ENCODE data around the gene C1QTNF8.

C1QTNF8 gene

GRCh38 chr16:1125471-1125870, 29.4 kb upstream of the C1QTNF8 start:
- no peak overlapping the region for H3K4me2 ChIP-seq (ENCODE audit: low read length)
- peaks cover 4% of the 10 kb centered on the region for H3K27me3 ChIP-seq (ENCODE audit: control insufficient read depth, insufficient read depth, low read length)
- H3K4me1 ChIP-seq (ENCODE audit: control insufficient read depth, insufficient read depth, low read length) = no peaks in the 10 kb centered on the region
- H3K9ac ChIP-seq (ENCODE audit: low read depth, low read length) = no peak overlapping the region
- H3K36me3 ChIP-seq (ENCODE audit: insufficient read depth, low read length) = no peaks in the 10 kb centered on the region
- no peaks in the 10 kb centered on the region for H3K9me3 ChIP-seq (replicated peaks; ENCODE audit: low read length)
- H3K4me3 ChIP-seq (ENCODE audit: low read length) = no peak overlapping the region

DNA sequence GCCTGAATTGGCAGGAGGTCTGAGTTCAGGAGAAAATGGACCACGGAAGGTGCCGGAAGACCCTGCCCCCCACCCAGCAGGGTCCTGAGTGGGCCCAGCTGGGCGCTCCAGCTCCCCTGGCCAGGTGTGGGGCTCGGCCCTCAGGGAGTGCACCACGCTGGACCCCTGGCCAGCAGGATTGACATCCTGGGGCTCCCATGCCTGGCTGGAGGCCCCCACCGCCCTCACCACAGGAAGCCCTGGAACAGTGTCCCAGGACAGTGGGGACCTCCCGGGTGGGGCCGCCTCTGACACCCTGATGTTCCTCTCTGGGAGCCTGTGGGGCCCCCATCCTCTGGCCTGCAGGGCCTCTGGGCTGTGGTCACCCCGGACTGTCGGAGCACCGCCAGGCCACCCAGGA, 28.8 kb upstream of the C1QTNF8 start:
- Histone ChIP-seq H3K4me3 (ENCODE audit: low read length) (no peak overlapping the region), H3K27me3 (ENCODE audit: control insufficient read depth, insufficient read depth, low read length) (peaks cover 9% of the 10 kb centered on the region), H3K4me1 (ENCODE audit: control insufficient read depth, insufficient read depth, low read length) (no peaks in the 10 kb centered on the region), H3K36me3 (ENCODE audit: insufficient read depth, low read length) (no peaks in the 10 kb centered on the region), H3K9me3 (replicated peaks; ENCODE audit: low read length) (no peaks in the 10 kb centered on the region), H3K4me2 (ENCODE audit: low read length) (no peak overlapping the region), H3K9ac (ENCODE audit: low read depth, low read length) (no peak overlapping the region)

GRCh38 chr16:1124291-1124690, 28.2 kb upstream of the C1QTNF8 start:
- H3K4me1 ChIP-seq (ENCODE audit: control insufficient read depth, insufficient read depth, low read length) = no peaks in the 10 kb centered on the region
- H3K36me3 ChIP-seq (ENCODE audit: insufficient read depth, low read length) = no peaks in the 10 kb centered on the region
- no peak overlapping the region for H3K4me3 ChIP-seq (ENCODE audit: low read length)
- peaks cover 10% of the 10 kb centered on the region for H3K27me3 ChIP-seq (ENCODE audit: control insufficient read depth, insufficient read depth, low read length)
- H3K4me2 ChIP-seq (ENCODE audit: low read length) = no peak overlapping the region
- H3K9me3 ChIP-seq (replicated peaks; ENCODE audit: low read length) = no peaks in the 10 kb centered on the region
- no peak overlapping the region for H3K9ac ChIP-seq (ENCODE audit: low read depth, low read length)

DNA sequence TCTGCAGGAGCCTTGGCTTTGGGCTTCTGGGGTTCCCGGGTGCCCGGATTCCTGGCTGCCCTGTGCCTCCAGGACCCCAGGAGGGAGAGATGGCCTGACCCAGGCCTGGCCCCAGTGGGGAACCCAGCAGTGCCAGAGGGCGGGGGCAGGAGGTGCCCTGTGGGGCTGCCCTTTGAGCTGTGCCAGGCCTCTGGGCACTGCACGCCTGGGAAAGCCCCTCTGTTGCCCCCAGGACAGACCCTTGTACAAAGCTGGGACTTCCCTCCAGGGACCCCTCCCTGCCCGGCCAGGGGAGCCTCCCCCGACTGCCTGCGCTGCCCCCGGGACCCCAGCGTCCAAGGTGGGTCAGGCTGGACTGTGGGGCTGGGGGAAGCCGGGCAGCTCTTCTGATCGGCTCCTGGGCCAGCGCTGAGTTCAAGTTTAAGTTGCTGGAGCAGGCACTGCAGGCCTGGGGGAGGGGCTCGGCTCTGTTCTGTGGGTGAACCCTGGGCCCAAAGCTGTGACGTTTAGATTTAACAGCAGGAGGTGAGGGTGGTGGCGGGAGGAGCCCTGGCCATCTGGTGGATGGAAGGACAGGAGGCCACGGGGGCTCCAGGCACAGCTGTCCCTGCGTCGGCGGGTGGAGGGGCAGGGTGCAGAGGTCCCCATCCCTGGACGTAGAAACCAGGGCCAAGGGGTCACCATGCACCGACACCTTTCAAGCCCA, 27.6 kb upstream of the C1QTNF8 start:
- Histone ChIP-seq H3K36me3 (ENCODE audit: insufficient read depth, low read length) (no peaks in the 10 kb centered on the region), H3K9me3 (replicated peaks; ENCODE audit: low read length) (no peaks in the 10 kb centered on the region), H3K4me3 (ENCODE audit: low read length) (no peak overlapping the region), H3K9ac (ENCODE audit: low read depth, low read length) (no peak overlapping the region), H3K4me1 (ENCODE audit: control insufficient read depth, insufficient read depth, low read length) (no peaks in the 10 kb centered on the region), H3K4me2 (ENCODE audit: low read length) (no peak overlapping the region), H3K27me3 (ENCODE audit: control insufficient read depth, insufficient read depth, low read length) (peaks cover 13% of the 10 kb centered on the region)

DNA sequence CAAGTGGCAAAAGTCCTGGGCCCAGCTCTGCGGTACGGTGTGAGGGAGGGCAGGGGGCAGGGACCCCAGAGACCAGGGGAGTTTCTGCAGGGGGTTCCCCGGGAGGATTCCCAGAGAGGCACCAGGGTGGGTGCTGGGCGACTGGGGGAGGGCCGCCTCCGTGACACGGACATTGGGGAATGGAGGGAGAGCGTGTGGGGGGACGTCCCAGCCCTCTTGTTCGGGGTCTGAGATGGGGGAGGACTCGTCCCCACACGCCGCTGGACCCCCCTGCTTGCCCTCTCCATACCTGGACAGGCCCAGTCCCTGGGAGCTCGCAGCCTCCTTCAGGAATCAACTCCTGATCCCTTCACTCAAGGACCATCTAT, 26.3 kb upstream of the C1QTNF8 start:
- Histone ChIP-seq H3K4me3 (ENCODE audit: low read length) (no peak overlapping the region), H3K27me3 (ENCODE audit: control insufficient read depth, insufficient read depth, low read length) (peaks cover 21% of the 10 kb centered on the region), H3K4me1 (ENCODE audit: control insufficient read depth, insufficient read depth, low read length) (no peaks in the 10 kb centered on the region), H3K9me3 (replicated peaks; ENCODE audit: low read length) (no peaks in the 10 kb centered on the region), H3K36me3 (ENCODE audit: insufficient read depth, low read length) (no peaks in the 10 kb centered on the region), H3K4me2 (ENCODE audit: low read length) (no peak overlapping the region), H3K9ac (ENCODE audit: low read depth, low read length) (no peak overlapping the region)

DNA sequence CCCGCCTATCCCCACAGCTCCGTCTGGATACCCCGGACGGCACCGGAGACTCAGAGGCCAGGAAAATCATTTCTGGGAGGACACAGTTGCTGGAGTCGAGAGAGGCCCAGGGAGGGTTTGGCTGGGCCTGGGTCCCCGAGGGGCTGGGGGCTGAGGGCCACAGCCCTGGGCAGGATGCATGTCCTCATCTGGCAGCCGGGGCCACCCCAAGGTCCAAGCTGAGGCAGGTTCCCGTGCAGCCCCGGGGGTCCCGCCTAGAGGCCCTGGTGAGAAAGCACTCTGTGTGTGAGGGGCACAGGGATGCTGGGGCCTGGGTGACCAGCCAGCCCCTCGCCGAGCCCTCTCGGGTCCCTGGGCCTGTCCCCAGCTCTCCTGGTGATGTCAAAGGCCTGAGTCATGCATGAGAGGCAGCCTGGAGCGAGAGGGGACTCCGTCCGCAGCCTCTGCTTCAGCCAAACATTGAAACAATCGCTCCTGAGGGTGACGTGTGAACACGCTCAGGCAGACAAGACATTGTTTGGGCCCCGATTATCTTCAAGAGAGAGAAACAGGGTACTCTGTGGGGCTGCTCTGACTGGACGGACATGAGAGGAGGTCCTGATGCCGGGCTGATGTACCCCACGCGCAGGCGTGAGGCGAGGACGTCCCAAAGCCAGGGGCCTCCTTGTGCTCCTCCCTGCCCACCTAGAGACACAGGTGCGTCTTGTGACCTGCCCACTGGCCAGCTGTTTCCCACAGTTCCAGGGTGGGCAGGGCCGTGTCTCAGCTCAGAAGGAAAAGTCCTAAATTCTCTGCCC, 25.8 kb upstream of the C1QTNF8 start:
- Histone ChIP-seq H3K9me3 (replicated peaks; ENCODE audit: low read length) (no peaks in the 10 kb centered on the region), H3K4me2 (ENCODE audit: low read length) (no peak overlapping the region), H3K4me3 (ENCODE audit: low read length) (no peak overlapping the region), H3K36me3 (ENCODE audit: insufficient read depth, low read length) (no peaks in the 10 kb centered on the region), H3K4me1 (ENCODE audit: control insufficient read depth, insufficient read depth, low read length) (no peaks in the 10 kb centered on the region), H3K27me3 (ENCODE audit: control insufficient read depth, insufficient read depth, low read length) (peaks cover 23% of the 10 kb centered on the region), H3K9ac (ENCODE audit: low read depth, low read length) (no peak overlapping the region)

DNA sequence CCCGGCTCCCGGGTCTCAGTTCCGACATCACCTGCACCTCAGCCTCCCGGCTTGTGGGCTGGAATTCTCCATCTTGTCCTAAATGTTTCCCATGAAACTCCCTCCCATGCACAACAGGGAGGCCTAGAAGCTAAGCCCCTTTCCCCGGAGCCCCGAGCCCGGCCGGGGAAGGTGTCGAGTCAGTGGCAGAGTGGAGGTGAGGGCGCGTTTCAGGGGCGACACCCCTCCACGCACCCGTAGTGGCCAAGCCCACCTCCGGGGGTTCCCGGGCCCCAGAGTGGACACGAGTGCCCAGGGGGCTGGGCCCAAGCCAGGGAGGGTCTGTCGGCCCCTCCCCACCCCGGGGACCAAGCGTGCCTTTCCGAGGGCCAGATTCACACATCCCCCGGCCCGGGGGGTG, 25.0 kb upstream of the C1QTNF8 start:
- Histone ChIP-seq H3K27me3 (ENCODE audit: control insufficient read depth, insufficient read depth, low read length) (peaks cover 23% of the 10 kb centered on the region), H3K9me3 (replicated peaks; ENCODE audit: low read length) (no peaks in the 10 kb centered on the region), H3K9ac (ENCODE audit: low read depth, low read length) (no peak overlapping the region), H3K4me1 (ENCODE audit: control insufficient read depth, insufficient read depth, low read length) (no peaks in the 10 kb centered on the region), H3K36me3 (ENCODE audit: insufficient read depth, low read length) (no peaks in the 10 kb centered on the region), H3K4me3 (ENCODE audit: low read length) (no peak overlapping the region), H3K4me2 (ENCODE audit: low read length) (no peak overlapping the region)

DNA sequence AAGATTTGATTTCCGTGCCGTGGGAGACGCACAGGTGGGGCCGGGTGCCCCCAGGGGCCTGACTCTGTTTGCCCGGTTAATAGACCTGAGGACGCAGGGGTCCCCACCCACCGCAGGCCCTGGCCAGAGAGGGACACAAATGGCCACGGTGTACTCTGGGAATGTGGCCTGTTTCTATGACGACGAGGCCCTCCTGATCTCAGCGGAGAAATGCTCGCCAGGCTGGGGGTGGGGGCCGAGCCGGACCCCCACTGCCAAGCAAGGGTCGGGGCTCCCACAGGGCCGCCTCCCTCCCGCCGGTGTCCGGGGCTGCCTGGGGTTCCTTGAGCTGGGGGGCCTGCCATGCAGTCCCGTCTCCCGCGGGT, 24.5 kb upstream of the C1QTNF8 start:
- no peak overlapping the region for H3K9ac ChIP-seq (ENCODE audit: low read depth, low read length)
- H3K4me1 ChIP-seq (ENCODE audit: control insufficient read depth, insufficient read depth, low read length) = no peaks in the 10 kb centered on the region
- H3K27me3 ChIP-seq (ENCODE audit: control insufficient read depth, insufficient read depth, low read length) = peaks cover 23% of the 10 kb centered on the region
- no peak overlapping the region for H3K4me3 ChIP-seq (ENCODE audit: low read length)
- no peaks in the 10 kb centered on the region for H3K9me3 ChIP-seq (replicated peaks; ENCODE audit: low read length)
- no peaks in the 10 kb centered on the region for H3K36me3 ChIP-seq (ENCODE audit: insufficient read depth, low read length)
- no peak overlapping the region for H3K4me2 ChIP-seq (ENCODE audit: low read length)

DNA sequence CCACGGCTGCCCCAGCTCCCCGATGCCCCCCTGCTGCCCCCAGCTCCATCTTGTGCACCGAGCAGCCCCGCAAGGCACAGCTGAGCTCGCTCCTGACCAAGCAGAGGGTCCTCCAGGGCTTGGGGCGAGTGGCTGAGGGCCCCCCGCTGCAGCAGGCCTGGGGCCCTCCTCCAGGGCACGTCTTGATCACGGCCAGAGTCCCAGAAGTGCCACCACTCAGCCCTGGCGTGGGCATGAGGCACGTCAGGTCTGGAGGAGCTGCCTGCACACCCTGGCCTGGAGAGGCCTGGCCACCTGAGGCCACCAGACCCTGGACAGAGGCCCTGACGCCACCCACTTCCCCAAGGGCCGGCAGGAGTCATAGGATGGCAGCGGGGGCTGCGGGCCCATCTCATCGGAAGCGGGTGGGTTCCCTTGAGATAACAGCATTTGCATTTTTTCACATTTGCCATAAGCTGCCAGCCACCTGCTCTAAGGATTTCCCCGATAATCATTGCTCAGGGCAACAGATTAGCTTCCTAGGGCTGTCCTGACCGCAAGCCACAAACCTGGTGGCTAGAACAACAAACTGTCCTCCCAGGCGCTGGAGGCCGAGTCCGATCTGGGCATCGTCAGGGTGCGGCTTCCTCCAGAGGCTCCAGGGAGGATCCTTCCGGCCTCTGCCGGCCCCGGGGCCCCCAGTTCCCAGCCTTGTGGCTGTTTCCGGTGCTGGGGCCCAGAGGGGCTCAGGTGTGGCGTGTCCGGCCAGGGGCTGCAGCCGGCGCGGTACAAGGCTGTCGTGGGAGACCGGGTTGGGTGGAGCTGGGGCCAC, 23.9 kb upstream of the C1QTNF8 start:
- no peaks in the 10 kb centered on the region for H3K9me3 ChIP-seq (replicated peaks; ENCODE audit: low read length)
- no peak overlapping the region for H3K9ac ChIP-seq (ENCODE audit: low read depth, low read length)
- no peak overlapping the region for H3K4me2 ChIP-seq (ENCODE audit: low read length)
- no peaks in the 10 kb centered on the region for H3K4me1 ChIP-seq (ENCODE audit: control insufficient read depth, insufficient read depth, low read length)
- peaks cover 23% of the 10 kb centered on the region for H3K27me3 ChIP-seq (ENCODE audit: control insufficient read depth, insufficient read depth, low read length)
- H3K4me3 ChIP-seq (ENCODE audit: low read length) = no peak overlapping the region
- H3K36me3 ChIP-seq (ENCODE audit: insufficient read depth, low read length) = no peaks in the 10 kb centered on the region

DNA sequence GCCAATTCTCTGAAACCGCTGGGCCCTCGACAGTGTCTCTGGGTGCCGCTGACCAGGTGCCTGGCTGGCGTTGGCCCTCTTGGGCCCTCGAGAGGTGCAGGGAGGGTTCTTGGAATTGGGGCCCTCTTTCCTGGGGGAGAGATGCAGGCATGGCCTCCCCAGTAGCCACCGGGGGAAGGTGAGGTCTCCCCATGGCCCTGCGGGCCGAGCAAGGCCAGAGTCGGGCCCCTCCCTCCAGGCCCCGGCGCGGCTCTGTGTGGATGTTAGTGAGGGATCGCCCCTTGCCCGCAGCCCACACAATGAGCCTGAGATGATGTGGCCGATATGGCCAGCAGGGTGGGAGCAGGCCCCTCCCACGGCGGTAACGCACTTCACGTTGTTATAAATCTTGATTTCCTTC, 23.1 kb upstream of the C1QTNF8 start:
- Histone ChIP-seq H3K9ac (ENCODE audit: low read depth, low read length) (no peak overlapping the region), H3K4me1 (ENCODE audit: control insufficient read depth, insufficient read depth, low read length) (no peaks in the 10 kb centered on the region), H3K36me3 (ENCODE audit: insufficient read depth, low read length) (no peaks in the 10 kb centered on the region), H3K9me3 (replicated peaks; ENCODE audit: low read length) (no peaks in the 10 kb centered on the region), H3K4me2 (ENCODE audit: low read length) (no peak overlapping the region), H3K4me3 (ENCODE audit: low read length) (no peak overlapping the region), H3K27me3 (ENCODE audit: control insufficient read depth, insufficient read depth, low read length) (peaks cover 23% of the 10 kb centered on the region)

GRCh38 chr16:1117926-1118325, 21.9 kb upstream of the C1QTNF8 start:
- H3K9ac ChIP-seq (ENCODE audit: low read depth, low read length) = no peak overlapping the region
- H3K4me3 ChIP-seq (ENCODE audit: low read length) = no peak overlapping the region
- H3K27me3 ChIP-seq (ENCODE audit: control insufficient read depth, insufficient read depth, low read length) = peaks cover 30% of the 10 kb centered on the region
- no peaks in the 10 kb centered on the region for H3K4me1 ChIP-seq (ENCODE audit: control insufficient read depth, insufficient read depth, low read length)
- H3K36me3 ChIP-seq (ENCODE audit: insufficient read depth, low read length) = no peaks in the 10 kb centered on the region
- no peak overlapping the region for H3K4me2 ChIP-seq (ENCODE audit: low read length)
- no peaks in the 10 kb centered on the region for H3K9me3 ChIP-seq (replicated peaks; ENCODE audit: low read length)
